Vagina (tissue), 2 donors: ENCODE data around the gene CATSPER3.

ENCODE experiments used
- CTCF ChIP-seq, 3 experiments: fragments of 450-650 bp in 2 of 3; fragments of 200-600 bp in 1 of 3; sonication (generic) in 1 of 3; IDR thresholded peaks; one replicate each; pipeline ENCODE4 v1.5.1; 2017 to 2019; ENCODE audit warnings: antibody characterized with exemption in 3 of 3, mild to moderate bottlenecking in 2 of 3, moderate library complexity in 2 of 3
- POLR2A ChIP-seq, 2 donors: fragments of 450-650 bp; IDR thresholded peaks; one replicate each; pipeline ENCODE4 v1.6.1; 2017; ENCODE audit warnings: antibody characterized with exemption in 2 of 2, mild to moderate bottlenecking in 2 of 2, moderate library complexity in 2 of 2
- POLR2AphosphoS5 ChIP-seq, 2 donors: sonication (generic); formaldehyde crosslinking; IDR thresholded peaks; one replicate each; pipeline ENCODE4 v1.9.0; 2017; ENCODE audit warnings: antibody characterized with exemption in 2 of 2, mild to moderate bottlenecking in 2 of 2, low read depth in 1 of 2; ENCODE audit not compliant: insufficient read depth in 1 of 2

- no peak for TF ChIP-seq CTCF (IDR thresholded peaks at IDR 0.05)
- TF ChIP-seq POLR2A (IDR thresholded peaks at IDR 0.05): no peak
- no peak for TF ChIP-seq POLR2AphosphoS5 (IDR thresholded peaks at IDR 0.05; ENCODE audit: insufficient read depth in 1 of 2, low read depth in 1 of 2)
Measured at GRCh38 chr5:134989266-134989830, 21.6 kb downstream of the CATSPER3 start.
